OCI-LY3 (cell line): ENCODE data around the gene LRRC34.

Experiments
- H2AFZ ChIP-seq: fragments of 200-600, 300-600 bp; shearing (Covaris generic); 2 replicates; pipeline ENCODE4 v1.6.0; 2014; ENCODE audit warnings: antibody characterized with exemption, low read depth, low read length
- H3K27ac ChIP-seq: fragments of 200-600, 300-600 bp; sonication (generic); 2 replicates; pipeline ENCODE4 v1.5.1; 2014; ENCODE audit warnings: mild to moderate bottlenecking, low read length, moderate library complexity, mixed read lengths
- H3K27me3 ChIP-seq: fragments of 200-600, 300-600 bp; sonication (generic); 2 replicates; pipeline ENCODE4 v1.6.1; 2014; ENCODE audit warnings: low read depth, low read length, mixed read lengths
- H3K36me3 ChIP-seq: fragments of 200-600, 300-600 bp; sonication (generic); replicated peaks from 2 replicates; pipeline ENCODE3; 2014; ENCODE audit warnings: low read depth, low read length, mixed read lengths
- H3K4me1 ChIP-seq: fragments of 300-600, 200-600 bp; sonication (generic); 2 replicates; pipeline ENCODE4 v1.6.1; 2014; ENCODE audit warnings: low read length, mixed read lengths
- H3K4me2 ChIP-seq: fragments of 200-600, 300-600 bp; sonication (generic); 2 replicates; pipeline ENCODE4 v1.6.1; 2014; ENCODE audit warnings: low read length, mixed read lengths
- H3K4me3 ChIP-seq: fragments of 300-600, 200-600 bp; sonication (generic); 2 replicates; pipeline ENCODE4 v1.5.1; 2014; ENCODE audit warnings: antibody characterized with exemption, mild to moderate bottlenecking, low read length, moderate library complexity
- H3K79me2 ChIP-seq: fragments of 300-600, 200-600 bp; shearing (Covaris generic); 2 replicates; pipeline ENCODE4 v1.6.1; 2014; ENCODE audit warnings: mild to moderate bottlenecking, low read length, mixed read lengths
- H3K9ac ChIP-seq: fragments of 300-600, 200-600 bp; shearing (Covaris generic); 2 replicates; pipeline ENCODE4 v1.6.0; 2014; ENCODE audit warnings: mild to moderate bottlenecking, low read length, moderate library complexity
- H3K9me3 ChIP-seq: fragments of 200-600, 300-600 bp; shearing (Covaris generic); 2 replicates; pipeline ENCODE4 v1.6.1; 2014; ENCODE audit warnings: low read length, mixed read lengths; ENCODE audit not compliant: insufficient read depth
- H4K20me1 ChIP-seq: fragments of 200-600, 300-600 bp; sonication (generic); 2 replicates; pipeline ENCODE4 v1.6.1; 2016; ENCODE audit warnings: low read length, mixed read lengths; ENCODE audit not compliant: insufficient read depth
- CTCF ChIP-seq: fragments of 200-600, 300-600 bp; sonication (generic); IDR thresholded peaks from 2 replicates; pipeline ENCODE4 v1.5.1; 2014; ENCODE audit warnings: antibody characterized with exemption, low read length, low read depth
- EZH2phosphoT487 ChIP-seq: fragments of 200-600 bp; shearing (Covaris generic); IDR thresholded peaks from 2 replicates; pipeline ENCODE4 v1.6.1; 2018; ENCODE audit warnings: antibody characterized with exemption, mixed run types, low read depth

The LRRC34 gene

GRCh38 chr3:169850618-169851017 lies 37.9 kb upstream of the LRRC34 start:
- no peak overlapping the region for H3K27ac ChIP-seq
- H3K36me3 ChIP-seq, result no peaks in the 10 kb centered on the region
- no peak for TF ChIP-seq CTCF
- TF ChIP-seq EZH2phosphoT487, result no peak
- no peaks in the 10 kb centered on the region for H3K9me3 ChIP-seq
- H3K27me3 ChIP-seq, result peaks cover 74% of the 10 kb centered on the region
- H3K4me1 ChIP-seq, result peaks cover 24% of the 10 kb centered on the region
- no peaks in the 10 kb centered on the region for H3K79me2 ChIP-seq
- H3K4me2 ChIP-seq, result no peak overlapping the region
- no peaks in the 10 kb centered on the region for H4K20me1 ChIP-seq
- no peak overlapping the region for H3K9ac ChIP-seq
- no peak overlapping the region for H3K4me3 ChIP-seq
- H2AFZ ChIP-seq, result no peak overlapping the region

- Histone ChIP-seq H3K9ac (no peak overlapping the region), H2AFZ (no peak overlapping the region), H3K79me2 (no peaks in the 10 kb centered on the region), H3K4me3 (no peak overlapping the region), H3K27ac (no peak overlapping the region), H3K27me3 (peaks cover 62% of the 10 kb centered on the region), H3K4me2 (no peak overlapping the region), H3K9me3 (no peaks in the 10 kb centered on the region), H3K36me3 (no peaks in the 10 kb centered on the region), H4K20me1 (no peaks in the 10 kb centered on the region), H3K4me1 (peaks cover 24% of the 10 kb centered on the region)
- TF ChIP-seq EZH2phosphoT487 (no peak), CTCF (no peak)
Observed at GRCh38 chr3:169848741-169849140, 36.0 kb upstream of the LRRC34 start.

GRCh38 chr3:169847896-169848295 lies 35.2 kb upstream of the LRRC34 start:
- Histone ChIP-seq H3K9ac (no peak overlapping the region), H4K20me1 (no peaks in the 10 kb centered on the region), H2AFZ (no peak overlapping the region), H3K27me3 (peaks cover 68% of the 10 kb centered on the region), H3K27ac (no peak overlapping the region), H3K4me1 (peaks cover 24% of the 10 kb centered on the region), H3K36me3 (no peaks in the 10 kb centered on the region), H3K4me2 (peak overlapping the region; percentile 94), H3K9me3 (no peaks in the 10 kb centered on the region), H3K79me2 (no peaks in the 10 kb centered on the region), H3K4me3 (no peak overlapping the region)
- TF ChIP-seq EZH2phosphoT487 (no peak), CTCF (no peak)

- Histone ChIP-seq H3K9ac (no peak overlapping the region), H4K20me1 (no peaks in the 10 kb centered on the region), H3K9me3 (no peaks in the 10 kb centered on the region), H2AFZ (no peak overlapping the region), H3K4me3 (peak overlapping the region; percentile 63), H3K4me1 (peaks cover 24% of the 10 kb centered on the region), H3K27me3 (peaks cover 64% of the 10 kb centered on the region), H3K36me3 (no peaks in the 10 kb centered on the region), H3K79me2 (no peaks in the 10 kb centered on the region), H3K4me2 (peak overlapping the region; percentile 94), H3K27ac (no peak overlapping the region)
- no peak for TF ChIP-seq CTCF
- TF ChIP-seq EZH2phosphoT487, result peak; percentile 53; the same call in 1 of the 2 replicates
Observed at GRCh38 chr3:169846458-169847193, 33.9 kb upstream of the LRRC34 start.
